HG03108 (cell line): ENCODE data around the gene CELA1.

Experiments
- ATAC-seq: cut with Tn5 transposase; IDR thresholded peaks from one replicate; pipeline ENCODE4 v1.9.1; 2021; ENCODE audit warnings: moderate library complexity; ENCODE audit not compliant: unreplicated experiment

The CELA1 gene

GRCh38 chr12:51346581-51346980 lies at the start of gene CELA1:
TSS of gene CELA1 (minus strand) at chr12:51346679. CDS start at chr12:51346638, 41 bp downstream.
- ATAC-seq: no peak

- ATAC-seq: peak; percentile 44
These were observed 49.1 kb upstream of the CELA1 start for GRCh38 chr12:51395283-51396230.

DNA sequence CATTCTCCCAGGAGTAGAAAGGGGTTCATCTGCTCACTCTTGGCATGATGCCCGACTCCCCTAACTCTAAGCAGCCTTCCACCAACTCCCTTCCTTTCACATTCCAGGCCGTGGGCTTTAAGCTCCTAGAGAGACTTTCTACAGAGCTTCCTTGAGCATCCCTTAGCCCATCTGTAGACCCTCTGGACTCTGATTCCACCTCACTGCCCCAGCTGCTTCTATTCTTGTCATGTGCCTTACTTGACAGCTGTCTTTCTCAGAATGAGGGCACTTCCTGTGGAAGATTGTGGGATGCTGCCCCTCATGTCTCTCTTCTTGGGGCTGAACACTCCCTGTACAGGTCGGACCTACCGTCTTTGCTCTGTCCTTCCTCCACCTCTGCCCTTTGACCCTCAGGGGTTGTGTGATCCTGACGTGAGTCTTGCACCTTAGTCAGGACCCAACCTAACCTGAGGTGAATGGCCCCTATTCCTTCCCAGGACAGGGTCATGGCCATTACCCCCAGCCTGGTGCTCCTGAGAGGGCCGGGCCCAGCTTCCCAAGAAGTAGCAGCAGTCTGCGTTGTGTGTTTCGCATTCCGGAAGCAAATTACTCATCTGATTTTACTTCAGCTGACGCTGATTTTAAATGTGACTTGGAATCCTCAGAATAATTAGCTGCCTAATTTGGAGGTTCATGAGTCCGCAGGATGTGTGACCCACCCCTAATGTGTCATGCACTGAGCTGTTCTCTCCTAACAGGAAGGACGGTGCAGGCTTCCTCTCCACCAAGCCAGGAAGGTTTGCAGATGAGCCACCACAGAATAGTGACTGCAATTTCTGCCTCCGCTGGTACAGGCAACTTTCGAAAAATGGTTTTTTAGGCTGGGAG lies 47.4 kb upstream of the CELA1 start:
- ATAC-seq: no peak

- ATAC-seq: no peak
These were observed 46.2 kb upstream of the CELA1 start for GRCh38 chr12:51392556-51393237.

- ATAC-seq: peak; percentile 37
These were observed 45.0 kb upstream of the CELA1 start, which contains the start of gene GALNT6 for GRCh38 chr12:51391283-51392123. TSS of gene GALNT6 (minus strand) at chr12:51391406. CDS start at chr12:51379781, 11,625 bp downstream.

GRCh38 chr12:51390891-51391282 lies 44.4 kb upstream of the CELA1 start:
- ATAC-seq: no peak

DNA sequence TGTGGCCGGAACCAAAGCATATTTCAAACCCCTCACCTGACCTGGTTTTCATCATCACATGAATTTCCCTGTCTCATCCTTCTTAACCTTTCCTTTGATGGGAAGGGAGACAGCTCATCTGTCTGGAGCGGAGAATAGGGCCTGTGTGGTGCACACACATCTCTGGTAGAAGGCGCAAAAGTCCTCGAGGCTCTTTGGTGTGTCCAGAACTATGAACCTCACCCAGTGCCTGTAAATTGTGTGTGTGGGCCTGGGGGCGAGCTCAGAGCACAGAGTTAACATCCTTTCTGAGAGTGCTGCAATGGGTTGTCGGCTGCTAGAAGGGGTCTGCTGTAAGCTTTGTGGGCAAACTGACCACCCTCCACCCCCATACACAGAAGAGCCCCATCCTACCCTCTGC lies 44.0 kb upstream of the CELA1 start:
- ATAC-seq: no peak

DNA sequence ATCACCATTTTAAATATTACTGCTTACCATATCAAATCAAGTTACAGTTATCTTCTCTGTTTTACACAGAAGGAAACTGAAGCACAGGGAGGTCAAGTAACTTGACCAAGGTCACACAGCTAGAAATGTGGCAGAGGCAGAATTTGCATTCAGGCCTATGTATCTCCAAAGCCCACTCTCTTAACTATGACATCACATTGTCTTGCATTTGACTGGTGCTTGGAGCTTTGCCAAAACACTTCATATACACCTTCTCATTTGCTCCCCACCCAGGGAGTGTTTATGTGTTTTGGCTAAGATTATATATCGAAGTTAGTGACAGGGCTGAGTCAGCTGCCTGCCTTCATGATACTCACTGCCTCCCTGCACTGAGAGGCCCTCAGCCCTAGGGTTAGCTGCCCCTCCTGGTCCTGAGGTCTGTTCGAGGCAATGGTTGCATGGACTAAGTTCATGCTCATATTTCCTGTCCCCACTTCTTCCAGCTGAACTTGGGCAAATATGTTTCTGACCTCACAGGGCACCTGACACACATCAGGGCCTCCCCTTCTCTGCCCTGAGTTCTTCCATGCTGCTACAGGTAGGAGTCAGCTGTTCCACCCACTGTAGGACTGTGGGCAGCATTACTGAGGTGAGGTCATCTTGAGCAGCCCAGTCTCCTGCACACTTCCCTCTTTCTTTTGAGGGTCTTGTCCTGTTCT lies 43.0 kb upstream of the CELA1 start:
- no peak for ATAC-seq

DNA sequence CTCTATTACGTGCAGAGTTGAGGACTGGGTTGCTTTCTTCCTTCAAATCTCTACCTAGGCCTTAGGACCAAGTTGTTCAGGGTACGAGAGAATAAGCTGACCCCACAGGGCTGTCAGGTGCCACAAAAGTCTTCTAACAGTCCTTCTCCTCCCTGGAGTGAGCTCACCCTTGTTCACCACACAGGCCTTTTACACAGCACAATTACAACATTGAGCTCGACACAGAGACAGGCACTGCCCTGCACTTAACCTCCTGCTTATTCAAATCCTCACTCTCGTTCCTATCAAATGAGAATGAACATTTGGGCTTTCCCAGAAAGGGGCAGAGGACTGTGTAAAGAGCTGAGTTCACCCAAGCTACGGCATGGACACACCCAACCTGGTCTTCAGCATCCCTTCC lies 42.4 kb upstream of the CELA1 start:
- no peak for ATAC-seq

- ATAC-seq: no peak
These were observed 41.8 kb upstream of the CELA1 start for GRCh38 chr12:51388069-51388799.

DNA sequence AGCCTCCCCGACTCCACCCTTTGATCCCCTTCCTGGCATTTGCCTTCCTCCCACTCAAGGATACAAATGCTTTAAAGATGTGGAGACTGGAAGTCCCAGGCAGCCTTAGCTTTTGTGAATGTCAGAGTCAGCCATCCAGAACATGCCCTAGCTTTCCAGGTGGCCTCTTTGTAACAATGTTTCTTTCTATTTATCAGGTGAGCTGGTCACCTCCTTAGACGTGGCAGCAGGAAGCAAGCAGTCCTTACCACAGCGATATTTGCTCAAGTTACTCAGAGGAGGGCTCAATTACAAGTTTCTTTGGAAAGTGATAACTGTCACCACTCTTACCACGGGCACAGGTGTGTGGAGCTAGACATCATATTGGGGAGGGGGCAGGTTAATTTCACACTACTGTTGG lies 39.9 kb upstream of the CELA1 start:
- ATAC-seq: no peak

GRCh38 chr12:51383269-51383905 lies 36.9 kb upstream of the CELA1 start:
- no peak for ATAC-seq

DNA sequence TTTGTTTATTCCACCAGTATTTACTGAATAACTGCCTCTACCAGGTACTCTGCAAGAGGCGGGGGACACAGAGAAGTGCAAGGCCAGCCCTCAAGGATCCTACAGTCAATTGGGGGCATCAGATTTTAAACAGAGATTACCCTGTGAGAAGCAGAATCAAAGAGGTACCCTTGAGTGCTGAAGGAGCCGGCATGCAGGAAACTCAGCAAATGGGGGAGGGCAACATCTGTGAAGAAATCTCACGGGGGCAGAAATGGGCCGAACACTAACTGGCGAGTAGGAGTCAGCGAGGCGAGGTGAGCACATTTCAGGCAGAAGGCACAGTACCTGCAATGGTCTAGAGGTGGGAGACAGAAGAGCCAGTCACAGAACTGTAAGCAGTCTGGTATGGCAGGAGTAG lies 35.7 kb upstream of the CELA1 start:
- ATAC-seq: no peak

GRCh38 chr12:51381226-51382079 lies 35.0 kb upstream of the CELA1 start:
- no peak for ATAC-seq

- ATAC-seq: no peak
These were observed 33.1 kb upstream of the CELA1 start for GRCh38 chr12:51379571-51379970.

DNA sequence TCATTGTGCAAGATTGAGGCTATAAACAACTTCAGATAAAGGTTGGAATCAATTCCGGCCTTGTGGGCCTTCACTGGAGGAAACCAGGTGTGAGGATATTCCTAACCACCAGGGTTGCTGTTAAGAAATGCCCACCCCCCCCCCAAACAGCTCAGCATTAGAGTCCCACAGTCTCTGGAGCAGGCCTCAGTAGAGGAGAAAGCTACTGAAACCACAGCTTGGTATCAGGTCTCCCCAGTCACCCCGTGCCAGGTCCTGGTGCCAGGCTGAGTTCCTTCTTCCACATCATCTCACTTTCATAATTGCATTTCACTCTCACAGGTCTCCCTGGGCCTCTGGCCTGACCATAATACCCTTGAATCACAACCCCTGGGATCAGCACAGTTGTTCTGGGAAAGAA lies 32.3 kb upstream of the CELA1 start:
- no peak for ATAC-seq
